K562 (cell line): ENCODE results near the gene SLFN5. TPM values are rescaled to one million over a fixed set of nuclear protein-coding genes. Genes with fewer than 3 reads are reported as not detected.

Experiments
- ATAC-seq: fragments of 200-7000 bp; cut with Tn5 transposase; 3 replicates; pipeline ENCODE4 v1.9.1; 2020; ENCODE audit warnings: moderate library complexity
- BruUV-seq: library from RNA; stranded (reverse); fragments of 400-500 nt; replicated peaks from 2 replicates; lab custom pipeline; 2021; lab: Mats Ljungman, UMichigan
- CTCF ChIA-PET: fragments of 300-600 bp; formaldehyde crosslinking; extraction: SDS; loops from one replicate; lab custom pipeline; 2021; ENCODE audit warnings: low intra/inter-chr PET ratio; lab: Yijun Ruan, JAX
- POLR2A ChIA-PET: fragments of 300-600, 350-650 bp; sonication (Branson Sonifier 250); formaldehyde crosslinking; extraction: SDS; loops from one replicate; lab custom pipeline; 2021; ENCODE audit warnings: antibody characterized with exemption, inconsistent platforms; lab: Yijun Ruan, JAX
- DNase-seq, 4 experiments: peaks; one replicate each; pipeline versions ENCODE4 v3.0.0 to v3.0.0-alpha.2; 2011 to 2018; ENCODE audit warnings: low spot score in 3 of 4, mixed read lengths in 3 of 4; ENCODE audit errors: extremely low read depth in 1 of 4
- FAIRE-seq: peaks from 2 replicates; lab custom pipeline; 2011; peaks lifted over from hg19 to GRCh38; lab: Jason Lieb, UNC
- H2AFZ ChIP-seq: 2 replicates; pipeline ENCODE4 v1.6.0; 2011; ENCODE audit warnings: low read depth, low read length, control low read depth, inconsistent platforms
- H3K27ac ChIP-seq: fragments of 200-600 bp; 3 replicates; pipeline ENCODE4 v1.8.0; 2011; ENCODE audit warnings: low read depth, mild to moderate bottlenecking, control low read depth, inconsistent platforms, low read length, moderate library complexity, mixed read lengths; ENCODE audit errors: extremely low read depth
- H3K27me3 ChIP-seq, 2 experiments: fragments of 300-600 bp in 1 of 2; 2 replicates in 1 of 2; 3 replicates in 1 of 2; pipeline versions ENCODE4 v1.6.0 to v1.8.0; 2011; ENCODE audit warnings: inconsistent platforms in 2 of 2, low read length in 2 of 2, mild to moderate bottlenecking in 1 of 2, mixed read lengths in 1 of 2, moderate library complexity in 1 of 2; ENCODE audit not compliant: control insufficient read depth in 2 of 2, insufficient read depth in 2 of 2
- H3K36me3 ChIP-seq: fragments of 300-600 bp; 3 replicates; pipeline ENCODE4 v1.8.0; 2011; ENCODE audit warnings: mild to moderate bottlenecking, low read length, inconsistent platforms; ENCODE audit not compliant: control insufficient read depth, insufficient read depth
- H3K4me1 ChIP-seq, 2 experiments: fragments of 200-600 bp in 1 of 2; replicated peaks in 1 of 2; 2 replicates in 1 of 2; 3 replicates in 1 of 2; pipeline versions ENCODE4 v1.5.1 to v1.8.0; 2011; ENCODE audit warnings: inconsistent platforms in 2 of 2, low read length in 2 of 2, mild to moderate bottlenecking in 1 of 2, mixed read lengths in 1 of 2, moderate library complexity in 1 of 2; ENCODE audit not compliant: control insufficient read depth in 2 of 2, insufficient read depth in 2 of 2
- H3K4me2 ChIP-seq: 2 replicates; pipeline ENCODE4 v1.6.1; 2011; ENCODE audit warnings: low read length, control low read depth, inconsistent platforms, mixed read lengths; ENCODE audit not compliant: insufficient read depth
- H3K4me3 ChIP-seq: fragments of 200-600 bp; sonication (generic), shearing (Covaris generic); 2 replicates; pipeline ENCODE4 v1.5.1; 2016; ENCODE audit warnings: control low read depth, inconsistent platforms
- H3K79me2 ChIP-seq: fragments of 200-600 bp; 3 replicates; pipeline ENCODE4 v1.8.0; 2011; ENCODE audit warnings: low read length, inconsistent platforms; ENCODE audit not compliant: control insufficient read depth, insufficient read depth
- H3K9ac ChIP-seq, 2 experiments: 2 replicates each; pipeline versions ENCODE4 v1.6.0 to v1.6.1; 2011; ENCODE audit warnings: low read depth in 2 of 2, low read length in 2 of 2, control low read depth in 1 of 2, inconsistent platforms in 1 of 2, mild to moderate bottlenecking in 1 of 2, mixed read lengths in 1 of 2; ENCODE audit not compliant: insufficient read depth in 1 of 2
- H3K9me1 ChIP-seq: one replicate; pipeline ENCODE4 v1.6.0; 2011; ENCODE audit warnings: inconsistent platforms, mild to moderate bottlenecking, low read length, moderate library complexity; ENCODE audit not compliant: control insufficient read depth, insufficient read depth
- H3K9me3 ChIP-seq: replicated peaks from 2 replicates; pipeline ENCODE4 v1.5.1; 2011; ENCODE audit warnings: low read depth, low read length, inconsistent platforms; ENCODE audit not compliant: control insufficient read depth, insufficient read depth
- H4K20me1 ChIP-seq: replicated peaks from 2 replicates; pipeline ENCODE4 v1.6.1; 2011; ENCODE audit warnings: low read length, inconsistent platforms, mixed read lengths; ENCODE audit not compliant: control insufficient read depth, insufficient read depth
- ARNT ChIP-seq, 2 experiments: fragments of 450-650 bp; IDR thresholded peaks; 2 replicates each; pipeline ENCODE4 v1.6.1; 2016; ENCODE audit warnings: mild to moderate bottlenecking in 1 of 2
- ATF2 ChIP-seq: sonication (generic); formaldehyde crosslinking; IDR thresholded peaks from 2 replicates; pipeline ENCODE4 v1.8.1; 2022; ENCODE audit warnings: missing genetic modification reagents
- BCL6 ChIP-seq: fragments of 250-450 bp; sonication (Bioruptor Pico); IDR thresholded peaks from 2 replicates; pipeline ENCODE4 v1.4.0; 2020
- CBX1 ChIP-seq: sonication (generic); IDR thresholded peaks from 2 replicates; pipeline ENCODE4 v1.6.1; 2016; ENCODE audit warnings: antibody characterized with exemption, low read depth, mild to moderate bottlenecking
- FOXM1 ChIP-seq, 2 experiments: fragments of 450-650 bp in 1 of 2; sonication (generic) in 1 of 2; formaldehyde crosslinking in 1 of 2; IDR thresholded peaks; 2 replicates each; pipeline versions ENCODE4 v1.6.1 to v1.9.0; 2017 to 2022; ENCODE audit warnings: low read depth in 2 of 2, mild to moderate bottlenecking in 2 of 2, missing genetic modification reagents in 1 of 2, moderate library complexity in 1 of 2
- HDAC3 ChIP-seq: fragments of 450-650 bp; IDR thresholded peaks from 2 replicates; pipeline ENCODE4 v1.6.1; 2018; ENCODE audit warnings: borderline replicate concordance, mild to moderate bottlenecking, moderate library complexity; ENCODE audit not compliant: partially characterized antibody
- HNRNPUL1 ChIP-seq: fragments of 200-400 bp; formaldehyde crosslinking; IDR thresholded peaks from 2 replicates; pipeline ENCODE4 v1.6.1; 2017; ENCODE audit warnings: low read length
- MCM7 ChIP-seq, 2 experiments: fragments of 450-650 bp; IDR thresholded peaks; 2 replicates each; pipeline ENCODE4 v1.6.1; 2016 to 2018
- POLR2H ChIP-seq: IDR thresholded peaks from 2 replicates; pipeline ENCODE4 v1.6.1; 2016; ENCODE audit warnings: missing genetic modification characterization, low read depth, mild to moderate bottlenecking, control low read depth, missing compliant biosample characterization, moderate library complexity
- RNF2 ChIP-seq: sonication (generic); IDR thresholded peaks from 2 replicates; pipeline ENCODE4 v1.6.1; 2016
- RUNX1 ChIP-seq: sonication (generic); IDR thresholded peaks from 2 replicates; pipeline ENCODE4 v1.6.1; 2016; ENCODE audit warnings: antibody characterized with exemption, low read depth
- SNIP1 ChIP-seq: fragments of 450-650 bp; IDR thresholded peaks from 2 replicates; pipeline ENCODE4 v1.7.1; 2017; ENCODE audit warnings: low read depth, mild to moderate bottlenecking
- YBX1 ChIP-seq: fragments of 450-650 bp; IDR thresholded peaks from 2 replicates; pipeline ENCODE4 v1.7.1; 2016; ENCODE audit warnings: mild to moderate bottlenecking
- ZBTB1 ChIP-seq: sonication (generic); formaldehyde crosslinking; IDR thresholded peaks from 2 replicates; pipeline ENCODE4 v1.8.1; 2023; ENCODE audit warnings: missing genetic modification reagents, low read depth, mild to moderate bottlenecking, borderline replicate concordance
- ZNF134 ChIP-seq: fragments of 250-450 bp; sonication (Bioruptor Pico); conservative IDR thresholded peaks from 2 replicates; pipeline ENCODE4 v1.4.0; 2020
- WGBS: fragments of 100-300 bp; shearing (Covaris generic); methylation state at CpG from one replicate; pipeline ENCODE4 v1.1.6; 2016; ENCODE audit warnings: low coverage, mixed read lengths; ENCODE audit not compliant: insufficient coverage; ENCODE audit errors: missing lambda C conversion rate; 5-methylcytosine and 5-hydroxymethylcytosine counted together
- in situ Hi-C: fragments of 300-500 bp; cut with MboI; formaldehyde crosslinking; loops from 4 replicates; pipeline ENCODE4 v1.15.0; 2018; ENCODE audit warnings: inconsistent platforms, mixed read lengths
- intact Hi-C: fragments of 100-400 bp; cut with micrococcal nuclease; formaldehyde crosslinking; loops from 2 replicates; pipeline ENCODE4 v1.14.2; 2022
- polyA plus RNA-seq, 8 experiments: library from polyadenylated mRNA; depleted of rRNA in 4 of 8; stranded (reverse) in 5 of 8; unstranded in 3 of 8; fragments of >200 nt; fragmentation: Nextera tagmentation in 2 of 8; fragmentation: Illumina TruSeq in 1 of 8; extraction: Ambion mirVana in 2 of 8; extraction: Trizol in 1 of 8; gene quantifications; 2 replicates each; pipeline versions ENCODE4 v1.2.1 to v1.2.3, GENCODE V29; 2011 to 2014; ENCODE audit warnings: inconsistent platforms in 1 of 8, missing spikeins in 1 of 8
- total RNA-seq, 7 experiments: library from RNA; depleted of rRNA in 6 of 7; stranded (reverse); fragments of >200 nt in 6 of 7; fragmentation: Illumina TruSeq in 2 of 7; extraction: Trizol in 2 of 7; gene quantifications; 2 replicates each; pipeline versions ENCODE4 v1.2.1 to v1.2.3, GENCODE V29; 2011 to 2021; ENCODE audit warnings: low replicate concordance in 1 of 7

The SLFN5 gene
- total and polyA plus RNA-seq, 9 of the 15 experiments (the other 6 are each of a cell fraction or from before 2014, with no cell fraction given): under 0.01 to 0.18 (median 0.04) TPM; not detected in 1

DNA sequence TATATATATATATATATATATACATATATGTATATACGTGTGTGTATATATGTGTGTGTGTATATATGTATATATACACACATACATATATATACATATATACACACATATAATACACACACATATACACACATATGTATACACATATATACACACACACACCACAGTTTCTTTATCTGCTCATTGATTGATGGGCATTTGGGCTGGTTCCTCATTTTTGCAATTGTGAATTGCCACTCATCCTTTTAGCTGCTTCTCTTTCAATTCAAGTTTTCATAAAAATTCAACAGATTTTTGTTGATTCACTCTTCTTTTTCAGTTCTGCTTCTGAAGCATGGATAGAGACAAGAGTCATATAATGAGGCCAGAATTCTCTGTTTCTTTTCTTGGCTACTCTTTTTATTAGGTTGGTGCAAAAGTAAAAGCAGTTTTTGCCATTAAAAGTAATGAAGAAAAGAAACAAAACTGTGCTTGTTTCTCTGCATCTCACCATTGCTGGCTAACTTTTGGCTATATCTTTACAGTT, 44.5 kb downstream of the SLFN5 start:
- ATAC-seq (no peak), DNase-seq (no peak), FAIRE-seq (no peak)
- no peaks in the 10 kb centered on the region for H3K4me1 ChIP-seq
- intact Hi-C loops: no loop called here
- WGBS: 0% methylated on average over 1 of the region's 1 CpG
- H4K20me1 ChIP-seq: no peaks in the 10 kb centered on the region
- H3K36me3 ChIP-seq: no peaks in the 10 kb centered on the region
- H3K27ac ChIP-seq: no peak overlapping the region
- no peaks in the 10 kb centered on the region for H3K9me1 ChIP-seq
- no peaks in the 10 kb centered on the region for H3K9me3 ChIP-seq
- H3K79me2 ChIP-seq: no peaks in the 10 kb centered on the region
- H2AFZ ChIP-seq: no peak overlapping the region
- in situ Hi-C loops: no loop called here
- CTCF ChIA-PET: no interaction called here
- H3K9ac ChIP-seq: no peak overlapping the region
- TF ChIP-seq SNIP1 (no peak), RNF2 (no peak), ZNF134 (CRISPR knock-in tag) (no peak), YBX1 (no peak), BCL6 (CRISPR knock-in tag) (no peak)
- peaks cover 0 to 4% of the 10 kb centered on the region in 2 experiments; a peak in 2 of 5 replicates for H3K27me3 ChIP-seq
- no peak overlapping the region for H3K4me3 ChIP-seq
- BruUV-seq: no TSS peak
- POLR2A ChIA-PET: interaction anchor here (0.6 kb wide), 2 partner anchors 78 to 812 kb away, joined by 3 read pairs; no protein-coding TSS in a partner anchor
- H3K4me2 ChIP-seq: no peak overlapping the region

GRCh38 chr17:35289222-35289621, 46.4 kb downstream of the SLFN5 start:
- H3K79me2 ChIP-seq: no peaks in the 10 kb centered on the region
- ChIA-PET CTCF (no interaction called here), POLR2A (no interaction called here)
- no peak for ATAC-seq
- DNase-seq: no peak
- no peaks in the 10 kb centered on the region for H3K4me1 ChIP-seq
- no peaks in the 10 kb centered on the region for H3K9me3 ChIP-seq
- peak; percentile 6 for FAIRE-seq
- no peak overlapping the region for H3K9ac ChIP-seq
- 4% methylated on average over 1 of the region's 1 CpG for WGBS
- peaks cover 0 to 4% of the 10 kb centered on the region in 2 experiments; a peak in 2 of 5 replicates for H3K27me3 ChIP-seq
- no peak overlapping the region for H3K27ac ChIP-seq
- no peaks in the 10 kb centered on the region for H3K9me1 ChIP-seq
- no TSS peak for BruUV-seq
- no peak overlapping the region for H3K4me3 ChIP-seq
- no peaks in the 10 kb centered on the region for H4K20me1 ChIP-seq
- H2AFZ ChIP-seq: no peak overlapping the region
- H3K36me3 ChIP-seq: no peaks in the 10 kb centered on the region
- no peak overlapping the region for H3K4me2 ChIP-seq
- in situ Hi-C loops: no loop called here
- intact Hi-C loops: no loop called here
- TF ChIP-seq ATF2 (CRISPR knock-in tag) (no peak), MCM7 (IDR thresholded peaks at IDR 0.05) (no peak), POLR2H (no peak), ARNT (IDR thresholded peaks at IDR 0.05) (no peak), RUNX1 (no peak), FOXM1 (IDR thresholded peaks at IDR 0.05; ENCODE audit: low read depth) (no peak), FOXM1 (CRISPR knock-in tag; IDR thresholded peaks at IDR 0.05; ENCODE audit: low read depth) (no peak), HNRNPUL1 (no peak), HDAC3 (no peak), CBX1 (no peak), ZBTB1 (CRISPR knock-in tag) (no peak)
